Endothelial cell of umbilical vein (primary cell): ENCODE measurements around the gene NCF4. TPM values are rescaled to one million over a fixed set of nuclear protein-coding genes. Genes with fewer than 3 reads are reported as not detected.

Experiments
- BruUV-seq: library from RNA; stranded (reverse); fragments of 400-500 nt; replicated peaks from 2 replicates; lab custom pipeline; 2021; lab: Mats Ljungman, UMichigan
- CTCF ChIA-PET: fragments of 300-600, 350-600 bp; sonication (Branson Sonifier 250); formaldehyde crosslinking; loops from one replicate; lab custom pipeline; 2021; ENCODE audit warnings: antibody characterized with exemption, inconsistent platforms; lab: Charles Lee
- POLR2A ChIA-PET: fragments of 300-600, 350-600 bp; sonication (Branson Sonifier 250); formaldehyde crosslinking; loops from one replicate; lab custom pipeline; 2021; ENCODE audit warnings: antibody characterized with exemption, inconsistent platforms; lab: Charles Lee
- DNase-seq: peaks from one replicate; pipeline ENCODE4 v3.0.0-alpha.2; 2011; ENCODE audit warnings: low read depth, low spot score
- FAIRE-seq: peaks from 2 replicates; lab custom pipeline; 2011; peaks lifted over from hg19 to GRCh38; lab: Jason Lieb, UNC
- H2AFZ ChIP-seq: 2 replicates; pipeline ENCODE4 v1.6.0; 2012; ENCODE audit warnings: low read depth, low read length, control low read depth, inconsistent platforms
- H3K27ac ChIP-seq: 2 replicates; pipeline ENCODE4 v1.5.1; 2011; ENCODE audit warnings: low read depth, mild to moderate bottlenecking, control low read depth, low read length, moderate library complexity; ENCODE audit not compliant: insufficient read depth
- H3K27me3 ChIP-seq, 2 experiments: 2 replicates each; pipeline versions ENCODE4 v1.6.0 to v1.6.1; 2011; ENCODE audit warnings: low read length in 2 of 2, mixed read lengths in 1 of 2; ENCODE audit not compliant: control insufficient read depth in 2 of 2, insufficient read depth in 2 of 2
- H3K36me3 ChIP-seq, 2 experiments: 2 replicates in 1 of 2; 3 replicates in 1 of 2; pipeline ENCODE4 v1.5.1; 2011; ENCODE audit warnings: low read length in 2 of 2, mild to moderate bottlenecking in 1 of 2, moderate library complexity in 1 of 2; ENCODE audit not compliant: control insufficient read depth in 2 of 2, insufficient read depth in 2 of 2; ENCODE audit errors: extremely low read depth in 1 of 2
- H3K4me1 ChIP-seq: 3 replicates; pipeline ENCODE4 v1.5.1; 2011; ENCODE audit warnings: mild to moderate bottlenecking, low read length; ENCODE audit not compliant: control insufficient read depth, insufficient read depth; ENCODE audit errors: extremely low read depth
- H3K4me2 ChIP-seq: 2 replicates; pipeline ENCODE4 v1.6.1; 2011; ENCODE audit warnings: low read length, control low read depth, mixed read lengths; ENCODE audit not compliant: insufficient read depth
- H3K4me3 ChIP-seq, 3 experiments: fragments of 200-600 bp in 1 of 3; sonication (generic), shearing (Covaris generic) in 1 of 3; replicated peaks in 1 of 3; 2 replicates each; pipeline ENCODE4 v1.5.1; 2011 to 2016; ENCODE audit warnings: control low read depth in 3 of 3, low read length in 3 of 3, mild to moderate bottlenecking in 2 of 3, inconsistent platforms in 1 of 3, low read depth in 1 of 3, moderate library complexity in 1 of 3; ENCODE audit not compliant: insufficient read depth in 1 of 3
- H3K79me2 ChIP-seq: 2 replicates; pipeline ENCODE4 v1.6.0; 2012; ENCODE audit warnings: low read length, inconsistent platforms; ENCODE audit not compliant: control insufficient read depth, insufficient read depth
- H3K9ac ChIP-seq: replicated peaks from 2 replicates; pipeline ENCODE3; 2011; ENCODE audit warnings: low read length, control low read depth; ENCODE audit not compliant: insufficient read depth; ENCODE audit errors: extremely low read depth
- H3K9me1 ChIP-seq: replicated peaks from 3 replicates; pipeline ENCODE4 v1.6.0; 2011; ENCODE audit warnings: mild to moderate bottlenecking, low read length; ENCODE audit not compliant: control insufficient read depth, insufficient read depth; ENCODE audit errors: extremely low read depth
- H3K9me3 ChIP-seq: replicated peaks from 2 replicates; pipeline ENCODE4 v1.5.1; 2012; ENCODE audit warnings: low read length, inconsistent platforms; ENCODE audit not compliant: control insufficient read depth, insufficient read depth
- H4K20me1 ChIP-seq: replicated peaks from 2 replicates; pipeline ENCODE3; 2011; ENCODE audit warnings: mild to moderate bottlenecking, low read length; ENCODE audit not compliant: control insufficient read depth, insufficient read depth; ENCODE audit errors: extremely low read depth
- EZH2 ChIP-seq: IDR thresholded peaks from 2 replicates; pipeline ENCODE4 v1.6.1; 2012; ENCODE audit warnings: borderline replicate concordance, low read depth, mild to moderate bottlenecking, moderate library complexity, low read length, inconsistent platforms; ENCODE audit not compliant: severe bottlenecking
- FOS ChIP-seq: IDR thresholded peaks from 2 replicates; pipeline ENCODE4 v1.6.1; 2011; ENCODE audit warnings: mild to moderate bottlenecking, low read length, moderate library complexity, borderline replicate concordance; ENCODE audit not compliant: insufficient read depth
- GATA2 ChIP-seq: IDR thresholded peaks from 2 replicates; pipeline ENCODE4 v1.7.0; 2011; ENCODE audit warnings: low read depth, mild to moderate bottlenecking, moderate library complexity, mixed read lengths, low read length; ENCODE audit not compliant: insufficient read length, insufficient read depth
- JUN ChIP-seq: IDR thresholded peaks from 2 replicates; pipeline ENCODE4 v1.6.1; 2011; ENCODE audit warnings: borderline replicate concordance, low read depth; ENCODE audit not compliant: insufficient read length, insufficient read depth
- MAX ChIP-seq: IDR thresholded peaks from 2 replicates; pipeline ENCODE4 v1.6.1; 2011; ENCODE audit not compliant: insufficient read depth, insufficient read length
- MYC ChIP-seq: IDR thresholded peaks from one replicate; pipeline ENCODE4 v1.6.1; 2011; ENCODE audit warnings: mild to moderate bottlenecking, low read depth, low read length
- POLR2A ChIP-seq: IDR thresholded peaks from 2 replicates; pipeline ENCODE4 v1.6.1; 2012; ENCODE audit warnings: low read depth, mild to moderate bottlenecking, control low read depth, low read length
- POLR2AphosphoS5 ChIP-seq: IDR thresholded peaks from 2 replicates; pipeline ENCODE4 v1.6.1; 2012; ENCODE audit warnings: low read depth, mild to moderate bottlenecking, control low read depth, low read length, moderate library complexity; ENCODE audit not compliant: insufficient read depth
- dilution Hi-C: fragments of 300-500 bp; cut with MboI; formaldehyde crosslinking; loops from one replicate; pipeline ENCODE4 v1.15.0; 2019; ENCODE audit warnings: low sequenced_read_pairs; ENCODE audit not compliant: extremely low pct_ligation_motif_present
- intact Hi-C: fragments of 100-400 bp; cut with micrococcal nuclease; formaldehyde crosslinking; loops from one replicate; pipeline ENCODE4 v1.10.0; 2022
- polyA plus RNA-seq, 4 experiments: library from polyadenylated mRNA; depleted of rRNA in 3 of 4; stranded (reverse) in 3 of 4; unstranded in 1 of 4; fragments of >200 nt; gene quantifications; 2 replicates each; pipeline versions ENCODE4 v1.2.1 to v1.2.3, GENCODE V29; 2011 to 2012; ENCODE audit warnings: missing spikeins in 1 of 4
- total RNA-seq: library from RNA; stranded (reverse); gene quantifications from 2 replicates; pipeline ENCODE4 v1.2.3, GENCODE V29; 2021
- TF ChIP-seq, protein P1 (sequence below), 2 donors: IDR thresholded peaks; 1 replicate in 1 of 2; 2 replicates in 1 of 2; pipeline ENCODE4 v1.5.1; 2011; ENCODE audit warnings: low read length in 2 of 2, mild to moderate bottlenecking in 2 of 2, moderate library complexity in 2 of 2, control low read depth in 1 of 2, inconsistent platforms in 1 of 2, low read depth in 1 of 2; ENCODE audit not compliant: insufficient read depth in 1 of 2; ENCODE audit errors: extremely low read depth in 1 of 2

NCF4 gene
- total and polyA plus RNA-seq, 2 donors (not counting 3 experiments of a cell fraction or from before 2014, with no cell fraction given): 0.07 TPM; not detected in 1

DNA sequence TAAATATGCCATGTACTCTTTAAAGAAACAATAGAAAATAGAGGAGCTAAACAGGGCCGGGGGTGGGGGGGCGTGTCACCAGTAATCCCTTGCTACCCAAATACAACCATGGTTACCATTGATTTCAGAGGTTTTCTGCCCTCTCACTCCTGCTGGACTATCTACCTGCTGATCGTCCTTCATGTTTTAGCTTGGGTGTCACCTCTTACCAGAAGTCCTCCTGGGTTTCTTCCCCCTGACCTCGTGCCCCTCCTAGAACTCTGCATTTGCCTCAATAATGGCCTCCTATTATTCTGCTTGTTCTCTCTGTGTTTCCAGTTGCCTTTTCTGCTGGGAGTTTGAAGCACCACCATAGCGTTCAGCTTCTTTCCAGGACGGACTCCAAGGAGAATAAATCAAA is 34.5 kb upstream of the NCF4 start:
- no peak overlapping the region for H3K27ac ChIP-seq
- no TSS peak for BruUV-seq
- H3K9ac ChIP-seq: no peak overlapping the region
- H3K4me2 ChIP-seq: no peak overlapping the region
- H3K4me1 ChIP-seq: peaks cover 9% of the 10 kb centered on the region
- no peaks in the 10 kb centered on the region for H3K9me1 ChIP-seq
- dilution Hi-C loops (no loop called here), intact Hi-C loops (no loop called here)
- H3K27me3 ChIP-seq: peaks cover 2 to 4% of the 10 kb centered on the region in 2 experiments
- no peaks in the 10 kb centered on the region for H4K20me1 ChIP-seq
- FAIRE-seq (no peak), DNase-seq (no peak)
- H3K79me2 ChIP-seq: no peaks in the 10 kb centered on the region
- H3K4me3 ChIP-seq: no peak overlapping the region
- H3K9me3 ChIP-seq: no peaks in the 10 kb centered on the region
- CTCF ChIA-PET: interaction anchor here (0.8 to 1.0 kb wide), 2 partner anchors 30 to 42 kb away, joined by 3 read pairs; no protein-coding TSS in a partner anchor
- TF ChIP-seq POLR2A (no peak), MYC (no peak), EZH2 (no peak), FOS (no peak), MAX (no peak), POLR2AphosphoS5 (no peak), GATA2 (no peak), JUN (no peak)
- TF ChIP-seq, protein P1, sequence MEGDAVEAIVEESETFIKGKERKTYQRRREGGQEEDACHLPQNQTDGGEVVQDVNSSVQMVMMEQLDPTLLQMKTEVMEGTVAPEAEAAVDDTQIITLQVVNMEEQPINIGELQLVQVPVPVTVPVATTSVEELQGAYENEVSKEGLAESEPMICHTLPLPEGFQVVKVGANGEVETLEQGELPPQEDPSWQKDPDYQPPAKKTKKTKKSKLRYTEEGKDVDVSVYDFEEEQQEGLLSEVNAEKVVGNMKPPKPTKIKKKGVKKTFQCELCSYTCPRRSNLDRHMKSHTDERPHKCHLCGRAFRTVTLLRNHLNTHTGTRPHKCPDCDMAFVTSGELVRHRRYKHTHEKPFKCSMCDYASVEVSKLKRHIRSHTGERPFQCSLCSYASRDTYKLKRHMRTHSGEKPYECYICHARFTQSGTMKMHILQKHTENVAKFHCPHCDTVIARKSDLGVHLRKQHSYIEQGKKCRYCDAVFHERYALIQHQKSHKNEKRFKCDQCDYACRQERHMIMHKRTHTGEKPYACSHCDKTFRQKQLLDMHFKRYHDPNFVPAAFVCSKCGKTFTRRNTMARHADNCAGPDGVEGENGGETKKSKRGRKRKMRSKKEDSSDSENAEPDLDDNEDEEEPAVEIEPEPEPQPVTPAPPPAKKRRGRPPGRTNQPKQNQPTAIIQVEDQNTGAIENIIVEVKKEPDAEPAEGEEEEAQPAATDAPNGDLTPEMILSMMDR (IDR thresholded peaks at IDR 0.05; ENCODE audit: extremely low read depth in 1 of 2, insufficient read depth in 1 of 2, low read depth in 1 of 2, low read length in 2 of 2): no peak
- POLR2A ChIA-PET: no interaction called here
- H2AFZ ChIP-seq: no peak overlapping the region
- H3K36me3 ChIP-seq: no peaks in the 10 kb centered on the region
